Measurements from ENCODE around the gene SKIC2. TPM values are rescaled to one million over a fixed set of nuclear protein-coding genes. Genes with fewer than 3 reads are reported as not detected.

SKIC2 gene
- total and polyA plus RNA-seq, 10 of the 15 experiments (the other 5 are each of a cell fraction or from before 2014, with no cell fraction given) = 3.3 to 79.2 (median 32.5) TPM

DNA sequence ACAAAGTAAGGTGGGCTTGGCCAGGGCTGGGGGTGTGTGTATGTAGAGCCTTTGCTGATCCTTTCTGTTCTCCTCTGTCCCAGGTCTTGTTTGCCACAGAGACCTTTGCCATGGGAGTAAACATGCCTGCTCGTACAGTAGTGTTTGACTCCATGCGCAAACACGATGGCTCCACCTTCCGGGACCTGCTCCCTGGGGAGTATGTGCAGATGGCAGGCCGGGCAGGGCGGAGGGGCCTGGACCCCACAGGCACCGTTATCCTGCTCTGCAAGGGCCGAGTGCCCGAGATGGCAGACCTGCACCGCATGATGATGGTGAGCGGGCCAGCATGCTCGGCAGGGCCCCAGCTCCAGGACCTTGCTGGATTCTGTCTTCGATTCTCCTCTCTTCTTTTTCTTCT, 6.7 kb downstream of the SKIC2 start:
- H3K9me3 ChIP-seq (replicated peaks; ENCODE audit: control insufficient read depth, insufficient read depth, low read length) = no peaks in the 10 kb centered on the region
- no peak overlapping the region for H3K27ac ChIP-seq (ENCODE audit: control insufficient read depth, insufficient read depth)
- no peaks in the 10 kb centered on the region for H4K20me1 ChIP-seq (ENCODE audit: control insufficient read depth, insufficient read depth)
- H3K4me2 ChIP-seq (ENCODE audit: control insufficient read depth, insufficient read depth) = no peak overlapping the region
- WGBS (ENCODE audit: insufficient coverage, insufficient replicate concordance, low lambda C conversion rate, missing lambda C conversion rate) = 89% methylated on average over 13 of the region's 13 CpGs
- H3K4me1 ChIP-seq (ENCODE audit: control insufficient read depth, insufficient read depth, low read length) = peaks cover 5% of the 10 kb centered on the region; the same call in 1 of the 2 replicates
- intact Hi-C loops (cut with micrococcal nuclease; ENCODE audit: unreplicated experiment) (no loop called here), in situ Hi-C loops (cut with MboI) (no loop called here)
- no TSS peak for BruUV-seq (replicated peaks)
- no peak overlapping the region for H3K9ac ChIP-seq (ENCODE audit: control insufficient read depth, insufficient read depth, low read length)
- H2AFZ ChIP-seq (ENCODE audit: control insufficient read depth, low read depth, low read length) = no peak overlapping the region
- ChIA-PET CTCF (no interaction called here), RAD21 (ENCODE audit: unreplicated experiment) (no interaction called here), POLR2A (no interaction called here), SMC1A (ENCODE audit: uncharacterized antibody, unreplicated experiment) (interaction anchor here (0.6 kb wide), 2 partner anchors 327 to 391 kb away, joined by 3 read pairs; no protein-coding TSS in a partner anchor)
- no peak for DNase-seq (ENCODE audit: low read depth, low spot score)
- FAIRE-seq = no peak
- TF ChIP-seq POLR2A (IDR thresholded peaks at IDR 0.05; ENCODE audit: low read depth, low read length) (0 out of 2 replicates have a peak, but pooled peaks have one; percentile 25), MEF2B (IDR thresholded peaks at IDR 0.05; ENCODE audit: partially characterized antibody, poor library complexity, severe bottlenecking) (no peak)
- peaks cover 26 to 29% of the 10 kb centered on the region in 2 experiments for H3K36me3 ChIP-seq (ENCODE audit: control insufficient read depth in 2 of 2, insufficient read depth in 2 of 2, low read length in 1 of 2)
- no peaks in the 10 kb centered on the region for H3K27me3 ChIP-seq (replicated peaks in 1 of 2; ENCODE audit: control insufficient read depth in 2 of 2, insufficient read depth in 2 of 2, low read length in 1 of 2)
- ATAC-seq = no peak
- H3K79me2 ChIP-seq (ENCODE audit: control insufficient read depth, insufficient read depth, low read length) = peaks cover 3% of the 10 kb centered on the region
- no peak overlapping the region for H3K4me3 ChIP-seq

DNA sequence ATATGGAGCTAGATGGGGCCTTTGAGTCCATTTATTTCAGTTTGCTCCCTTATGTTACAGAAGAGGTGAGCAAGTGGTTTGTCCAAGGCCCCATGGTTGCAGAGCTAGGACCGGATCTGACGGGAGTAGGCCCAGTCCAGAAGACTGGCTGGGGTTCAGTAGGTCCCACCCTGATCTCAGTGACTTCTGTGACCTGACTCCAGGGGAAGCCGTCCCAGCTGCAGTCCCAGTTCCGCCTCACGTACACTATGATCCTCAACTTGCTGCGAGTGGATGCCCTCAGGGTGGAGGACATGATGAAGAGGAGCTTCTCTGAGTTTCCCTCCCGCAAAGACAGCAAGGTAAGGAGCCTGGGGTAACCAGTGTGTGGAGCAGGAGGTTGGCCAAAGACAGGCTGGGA, 7.5 kb downstream of the SKIC2 start:
- TF ChIP-seq SIN3A (IDR thresholded peaks at IDR 0.05; ENCODE audit: low read depth, low read length) (no peak), DPF2 (IDR thresholded peaks at IDR 0.05) (no peak)
- TF ChIP-seq, protein P1, sequence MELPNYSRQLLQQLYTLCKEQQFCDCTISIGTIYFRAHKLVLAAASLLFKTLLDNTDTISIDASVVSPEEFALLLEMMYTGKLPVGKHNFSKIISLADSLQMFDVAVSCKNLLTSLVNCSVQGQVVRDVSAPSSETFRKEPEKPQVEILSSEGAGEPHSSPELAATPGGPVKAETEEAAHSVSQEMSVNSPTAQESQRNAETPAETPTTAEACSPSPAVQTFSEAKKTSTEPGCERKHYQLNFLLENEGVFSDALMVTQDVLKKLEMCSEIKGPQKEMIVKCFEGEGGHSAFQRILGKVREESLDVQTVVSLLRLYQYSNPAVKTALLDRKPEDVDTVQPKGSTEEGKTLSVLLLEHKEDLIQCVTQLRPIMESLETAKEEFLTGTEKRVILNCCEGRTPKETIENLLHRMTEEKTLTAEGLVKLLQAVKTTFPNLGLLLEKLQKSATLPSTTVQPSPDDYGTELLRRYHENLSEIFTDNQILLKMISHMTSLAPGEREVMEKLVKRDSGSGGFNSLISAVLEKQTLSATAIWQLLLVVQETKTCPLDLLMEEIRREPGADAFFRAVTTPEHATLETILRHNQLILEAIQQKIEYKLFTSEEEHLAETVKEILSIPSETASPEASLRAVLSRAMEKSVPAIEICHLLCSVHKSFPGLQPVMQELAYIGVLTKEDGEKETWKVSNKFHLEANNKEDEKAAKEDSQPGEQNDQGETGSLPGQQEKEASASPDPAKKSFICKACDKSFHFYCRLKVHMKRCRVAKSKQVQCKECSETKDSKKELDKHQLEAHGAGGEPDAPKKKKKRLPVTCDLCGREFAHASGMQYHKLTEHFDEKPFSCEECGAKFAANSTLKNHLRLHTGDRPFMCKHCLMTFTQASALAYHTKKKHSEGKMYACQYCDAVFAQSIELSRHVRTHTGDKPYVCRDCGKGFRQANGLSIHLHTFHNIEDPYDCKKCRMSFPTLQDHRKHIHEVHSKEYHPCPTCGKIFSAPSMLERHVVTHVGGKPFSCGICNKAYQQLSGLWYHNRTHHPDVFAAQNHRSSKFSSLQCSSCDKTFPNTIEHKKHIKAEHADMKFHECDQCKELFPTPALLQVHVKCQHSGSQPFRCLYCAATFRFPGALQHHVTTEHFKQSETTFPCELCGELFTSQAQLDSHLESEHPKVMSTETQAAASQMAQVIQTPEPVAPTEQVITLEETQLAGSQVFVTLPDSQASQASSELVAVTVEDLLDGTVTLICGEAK (IDR thresholded peaks at IDR 0.05; ENCODE audit: borderline replicate concordance) = no peak
- WGBS (ENCODE audit: insufficient coverage, insufficient replicate concordance, low lambda C conversion rate, missing lambda C conversion rate) = 100% methylated on average over 7 of the region's 7 CpGs
- POLR2A ChIA-PET = interaction anchor here (0.6 to 0.7 kb wide), 2 partner anchors 178 to 230 kb away, joined by 3 to 4 read pairs; no protein-coding TSS in a partner anchor

More for the DNA sequence above, 7.5 kb downstream of the SKIC2 start:
- ChIA-PET SMC1A (ENCODE audit: uncharacterized antibody, unreplicated experiment) (no interaction called here), RAD21 (ENCODE audit: unreplicated experiment) (no interaction called here), CTCF (interaction anchor here (1.3 kb wide), 1 partner anchor 14 kb away, joined by 4 read pairs; no protein-coding TSS in a partner anchor)
- Histone ChIP-seq H3K4me3 (no peak overlapping the region), H4K20me1 (ENCODE audit: control insufficient read depth, insufficient read depth) (no peaks in the 10 kb centered on the region), H3K79me2 (ENCODE audit: control insufficient read depth, insufficient read depth, low read length) (peaks cover 11% of the 10 kb centered on the region), H3K27ac (ENCODE audit: control insufficient read depth, insufficient read depth) (no peak overlapping the region), H3K9me3 (replicated peaks; ENCODE audit: control insufficient read depth, insufficient read depth, low read length) (no peaks in the 10 kb centered on the region), H2AFZ (ENCODE audit: control insufficient read depth, low read depth, low read length) (no peak overlapping the region), H3K4me2 (ENCODE audit: control insufficient read depth, insufficient read depth) (no peak overlapping the region), H3K9ac (ENCODE audit: control insufficient read depth, insufficient read depth, low read length) (no peak overlapping the region), H3K27me3 (replicated peaks in 1 of 2; ENCODE audit: control insufficient read depth in 2 of 2, insufficient read depth in 2 of 2, low read length in 1 of 2) (no peaks in the 10 kb centered on the region), H3K4me1 (ENCODE audit: control insufficient read depth, insufficient read depth, low read length) (peaks cover 9% of the 10 kb centered on the region; the same call in 1 of the 2 replicates), H3K36me3 (ENCODE audit: control insufficient read depth in 2 of 2, insufficient read depth in 2 of 2, low read length in 1 of 2) (peaks cover 26% of the 10 kb centered on the region in 2 experiments)
- no TSS peak for BruUV-seq (replicated peaks)
- no peak for DNase-seq (ENCODE audit: low read depth, low spot score)
- FAIRE-seq = no peak
- intact Hi-C loops (cut with micrococcal nuclease; ENCODE audit: unreplicated experiment) = no loop called here
- in situ Hi-C loops (cut with MboI) = no loop called here
- no peak for ATAC-seq

Measured in GM12878 (cell line).